Right ventricle myocardium superior (tissue), 1 donor: ENCODE data around the gene YOD1. TPM values are rescaled to one million over a fixed set of nuclear protein-coding genes. Genes with fewer than 3 reads are reported as not detected.
A peak's percentile ranks its signal among the peaks of the same experiment; 100 is the strongest.

Experiments used
- ATAC-seq: fragments of 200-7000 bp; cut with Tn5 transposase; one replicate; pipeline ENCODE4 v1.9.1; 2020; ENCODE audit warnings: mild to moderate bottlenecking; ENCODE audit not compliant: poor library complexity
- DNase-seq: peaks from one replicate; pipeline ENCODE4 v3.0.0-alpha.2; 2020
- intact Hi-C: fragments of 100-400 bp; cut with DNase I; formaldehyde crosslinking; loops from one replicate; pipeline ENCODE4 v1.11.2; 2022
- total RNA-seq: library from RNA; stranded (reverse); fragmentation: NEBNext Ultra II Directional; extraction: Animal tissue kit (Norgen Biotek cat#: 25700); gene quantifications from one replicate; pipeline ENCODE4 v1.2.1, GENCODE V29; 2021
- donor health status: DM: no; HTN: yes; CAD: no; lungs with severe emphysema.

YOD1 gene
- total RNA-seq, 1 donor from 2014 or later = 4.0 TPM

DNA sequence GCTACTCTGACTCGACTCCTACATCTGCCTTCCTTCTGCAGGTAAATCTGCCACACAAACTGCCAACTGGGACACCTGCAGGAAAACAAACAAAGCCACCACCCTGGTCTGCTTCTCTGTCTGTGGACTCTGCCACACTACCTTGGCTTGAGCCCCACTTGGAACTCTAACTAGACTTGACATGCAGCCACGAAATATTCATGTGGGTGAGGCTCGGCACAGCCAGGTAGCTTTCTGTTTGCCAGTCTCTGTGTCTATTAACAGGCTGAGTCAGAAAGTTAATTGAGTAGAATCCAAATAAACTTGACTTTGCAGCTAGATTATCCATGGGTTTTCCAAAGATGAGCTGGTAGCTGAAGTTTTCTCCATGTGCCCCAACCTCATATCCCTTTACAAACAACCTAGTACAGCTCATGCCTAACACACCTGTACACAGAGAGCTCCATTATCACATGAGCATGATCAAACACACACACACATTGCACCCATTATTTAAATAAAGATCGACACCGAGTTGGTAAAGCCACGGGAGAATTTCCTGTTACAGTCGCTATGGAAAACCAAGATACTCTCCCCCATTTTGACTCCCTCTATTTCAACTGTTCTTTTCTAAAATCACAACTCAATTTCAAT is 19.3 kb downstream of the YOD1 start:
- DNase-seq (no peak), ATAC-seq (peak; percentile 71)
- intact Hi-C loops = no loop called here

DNA sequence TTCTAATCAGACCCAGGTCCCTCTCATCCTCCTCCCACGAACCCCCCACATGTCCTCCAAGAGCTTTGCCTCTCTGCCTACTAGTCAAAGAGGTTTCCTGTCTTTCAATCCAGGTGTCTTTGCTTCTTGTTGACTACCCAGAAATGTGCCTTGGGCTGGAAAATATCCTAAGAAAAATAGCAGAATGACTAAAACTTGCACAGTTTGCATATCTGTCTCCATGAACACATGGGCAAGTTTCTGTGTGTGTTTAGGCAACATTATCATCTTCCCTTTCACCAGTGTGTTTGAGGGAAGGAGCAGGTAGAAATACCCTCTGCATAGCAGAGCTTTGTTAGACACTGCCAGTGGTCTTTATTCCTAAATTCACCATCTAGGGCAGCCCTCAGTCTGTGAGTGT is 20.0 kb downstream of the YOD1 start:
- intact Hi-C loops = no loop called here
- ATAC-seq (no peak), DNase-seq (no peak)

DNA sequence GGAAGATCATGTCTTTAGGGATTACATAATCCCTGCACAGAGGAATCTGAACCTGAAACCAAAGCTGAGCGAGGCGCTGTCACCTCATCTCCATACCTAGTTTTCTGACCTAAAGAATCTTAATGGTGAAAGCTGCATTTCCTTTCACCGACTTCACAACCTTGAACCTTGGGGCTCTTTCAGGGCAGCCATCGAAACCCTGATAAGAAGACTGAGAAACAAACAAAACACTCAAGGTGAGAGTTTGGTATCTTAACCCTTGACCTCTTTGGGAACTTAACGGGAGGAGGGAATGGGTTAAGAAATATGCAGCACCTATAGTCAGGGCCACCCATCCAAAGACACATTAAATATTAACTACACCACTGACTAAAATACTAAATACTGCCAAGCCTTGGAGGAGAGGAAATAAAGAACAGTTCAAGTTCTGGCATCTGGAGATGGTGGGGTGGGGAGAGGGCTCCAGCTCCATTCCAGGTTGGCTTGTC is 20.4 kb downstream of the YOD1 start:
- no peak for ATAC-seq
- intact Hi-C loops = no loop called here
- DNase-seq = no peak

DNA sequence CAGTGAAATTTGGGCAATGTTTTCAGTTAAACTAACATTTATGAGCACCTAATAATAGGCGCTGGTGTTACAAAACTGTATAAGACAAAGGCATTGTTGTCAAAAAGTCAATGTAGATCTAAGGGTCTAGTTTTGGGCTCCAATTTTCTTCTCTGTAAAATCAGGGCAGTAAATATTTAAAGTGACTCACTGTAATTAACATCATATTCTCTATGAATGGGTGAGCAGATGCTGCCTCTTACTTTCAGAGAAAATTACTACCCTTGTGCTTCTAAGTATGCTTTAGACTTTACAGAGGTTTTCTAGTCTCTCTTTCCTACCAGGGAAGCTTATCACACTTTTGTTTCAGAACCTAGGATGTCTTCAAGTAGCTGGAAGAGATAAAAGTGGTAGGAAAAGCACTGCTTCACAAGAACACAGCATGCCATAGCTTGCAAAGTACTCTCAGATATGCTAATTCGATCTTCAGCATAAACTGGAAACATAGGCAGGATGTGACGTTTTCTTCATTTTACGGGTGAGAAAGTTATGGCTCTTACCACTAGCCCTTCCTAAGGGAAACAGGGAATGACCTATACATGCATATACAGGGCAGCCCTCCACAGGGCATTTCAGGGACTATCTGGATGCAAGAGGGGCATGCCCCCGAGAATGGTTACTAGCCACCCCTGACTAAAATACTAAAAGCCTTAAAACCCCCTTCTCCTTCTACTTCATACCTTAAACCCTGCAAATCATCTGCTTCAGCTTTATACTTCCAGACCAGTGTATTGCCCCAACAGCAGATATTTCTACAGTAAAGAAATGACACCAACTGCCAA is 21.1 kb downstream of the YOD1 start:
- ATAC-seq (no peak), DNase-seq (no peak)
- intact Hi-C loops = no loop called here

DNA sequence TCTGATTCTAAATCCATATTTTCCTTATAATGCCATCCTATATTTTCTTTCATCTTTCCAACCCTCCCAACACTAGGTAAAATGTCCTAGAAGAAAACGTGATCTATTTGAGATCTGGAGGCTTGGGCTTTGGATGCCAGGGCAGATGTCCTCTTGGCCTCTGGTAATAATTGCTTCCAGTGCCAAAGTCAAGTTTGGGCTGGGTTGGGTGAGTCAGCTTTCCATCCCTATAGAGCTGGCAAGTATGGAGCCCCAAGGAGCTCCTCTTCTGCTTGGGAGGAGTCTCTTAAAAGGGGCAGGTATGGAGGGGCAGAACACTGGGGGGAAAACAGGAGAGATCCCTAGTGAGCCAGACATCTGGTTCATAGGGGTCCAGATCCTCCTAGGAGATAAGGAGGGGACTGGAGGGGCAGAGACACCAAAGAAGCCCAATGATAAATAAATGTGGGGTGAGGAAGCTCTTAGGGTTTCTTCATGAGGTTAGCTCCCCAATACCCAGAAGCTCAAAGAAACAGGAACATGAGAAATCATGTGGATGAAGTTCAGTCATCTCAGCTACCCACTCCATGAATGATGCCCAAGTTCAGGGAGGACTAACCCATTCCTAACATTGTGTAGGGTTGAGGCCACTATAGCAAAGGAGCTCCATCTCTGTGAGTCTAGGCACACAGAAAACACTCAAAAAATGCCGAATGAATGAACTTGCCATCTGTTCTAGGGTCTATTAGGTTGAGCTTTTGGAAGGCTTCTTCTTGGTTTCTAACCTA is 21.9 kb downstream of the YOD1 start:
- intact Hi-C loops = no loop called here
- no peak for ATAC-seq

DNA sequence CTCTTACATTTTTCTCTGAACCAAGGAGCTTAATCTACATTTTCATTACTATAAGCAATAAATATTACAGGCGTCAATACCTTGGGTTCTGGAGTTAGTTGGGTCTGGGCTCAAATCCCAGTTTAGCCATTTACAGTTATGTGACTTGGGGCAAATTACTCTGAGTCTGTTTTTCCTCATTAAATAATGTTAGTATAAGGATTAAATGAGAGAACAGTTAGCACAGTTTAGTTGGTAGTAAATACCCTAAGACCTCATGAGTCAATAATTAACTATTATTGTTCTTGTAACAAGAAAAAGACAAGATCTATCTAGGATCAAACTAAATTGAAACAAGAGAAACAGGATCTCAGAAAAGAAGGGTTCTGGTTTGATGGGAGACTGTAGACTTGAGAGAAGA is 23.1 kb downstream of the YOD1 start:
- intact Hi-C loops = no loop called here
- DNase-seq = no peak
- no peak for ATAC-seq

More for the DNA sequence above, 21.9 kb downstream of the YOD1 start:
- no peak for DNase-seq

DNA sequence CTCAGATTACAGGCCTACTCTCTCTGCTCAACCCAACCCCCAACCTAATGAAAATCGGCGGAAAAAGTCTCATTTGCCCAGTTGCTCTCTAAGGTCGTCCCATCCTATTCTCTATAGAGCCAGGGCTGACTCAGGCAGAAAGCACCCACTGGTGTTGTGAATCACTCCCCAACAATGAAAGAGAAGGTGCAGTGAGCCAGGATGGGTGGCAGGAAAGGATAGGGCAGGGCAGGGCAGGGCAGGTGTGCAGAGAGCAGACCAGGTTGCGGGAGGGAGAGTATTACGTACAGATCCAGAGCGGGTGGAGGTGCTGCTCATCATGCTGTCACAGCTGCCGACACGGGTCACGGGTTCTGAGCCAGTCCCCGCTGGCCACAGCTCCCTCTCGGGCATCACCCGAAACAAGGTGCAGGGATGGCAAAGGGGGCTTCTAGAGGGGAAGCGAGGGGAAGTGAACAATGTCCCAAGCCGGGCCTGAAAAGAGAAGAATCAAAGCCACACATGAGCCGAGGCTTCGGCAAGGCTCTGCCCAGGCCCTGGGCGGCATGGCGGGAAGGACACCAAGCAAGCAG is 23.7 kb downstream of the YOD1 start:
- no peak for ATAC-seq
- intact Hi-C loops = no loop called here
- DNase-seq = no peak

DNA sequence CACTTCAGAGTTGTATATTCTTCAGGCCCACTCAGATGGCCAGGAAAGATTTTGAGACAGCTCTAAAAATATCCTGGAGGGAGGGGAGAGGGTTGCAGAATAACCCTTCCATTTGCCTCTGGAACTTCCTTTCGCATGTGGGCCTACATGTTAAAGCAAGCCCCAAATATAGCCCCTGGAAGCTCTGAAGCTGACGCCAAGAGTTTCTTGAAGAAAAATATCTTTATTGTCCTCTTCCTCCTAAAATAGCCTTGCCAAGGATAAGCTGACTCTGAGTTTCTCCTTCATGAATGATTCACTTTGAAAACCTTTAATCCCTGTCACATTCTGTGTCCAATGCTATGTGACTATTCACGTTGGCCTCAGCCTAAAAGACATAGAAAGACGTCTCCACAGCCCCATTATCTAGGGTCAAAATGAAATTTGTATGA is 24.9 kb downstream of the YOD1 start:
- intact Hi-C loops = no loop called here
- no peak for ATAC-seq
- no peak for DNase-seq

DNA sequence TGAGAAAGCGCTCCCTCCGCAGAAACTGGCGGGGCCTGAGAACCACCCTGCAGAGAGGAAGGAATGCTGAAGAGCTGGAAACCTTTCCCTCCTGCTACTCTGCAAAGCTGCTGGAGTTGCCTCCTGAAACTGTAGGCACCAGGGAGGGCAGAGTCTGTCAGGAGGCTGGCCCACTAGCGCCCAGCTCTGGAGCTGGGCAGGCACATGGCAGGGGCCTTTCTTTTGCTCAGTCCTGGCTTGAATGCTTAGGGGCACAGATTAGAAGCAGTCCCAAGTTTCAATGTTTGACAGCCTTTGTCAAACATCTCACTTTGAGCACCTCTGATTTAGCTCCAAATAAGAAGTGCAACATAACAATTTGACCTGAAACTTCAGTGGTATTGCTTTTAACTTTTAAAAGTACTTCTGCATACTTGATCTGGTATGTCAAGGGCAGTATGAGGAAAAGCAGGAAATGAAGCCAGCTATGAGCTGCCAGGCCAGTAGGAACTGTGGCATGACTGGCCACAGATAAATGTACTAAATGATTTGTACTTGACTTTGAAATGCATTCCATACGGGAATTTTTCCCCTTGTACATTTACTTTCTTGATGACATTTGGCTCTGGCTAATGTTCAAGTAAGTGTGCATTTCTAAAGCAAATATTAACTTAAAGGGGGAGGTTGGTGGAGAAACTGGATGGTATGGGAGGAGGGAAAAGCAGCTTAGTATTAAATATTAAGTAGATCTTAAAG is 25.7 kb downstream of the YOD1 start:
- ATAC-seq (peak; percentile 77), DNase-seq (no peak)
- intact Hi-C loops = no loop called here

DNA sequence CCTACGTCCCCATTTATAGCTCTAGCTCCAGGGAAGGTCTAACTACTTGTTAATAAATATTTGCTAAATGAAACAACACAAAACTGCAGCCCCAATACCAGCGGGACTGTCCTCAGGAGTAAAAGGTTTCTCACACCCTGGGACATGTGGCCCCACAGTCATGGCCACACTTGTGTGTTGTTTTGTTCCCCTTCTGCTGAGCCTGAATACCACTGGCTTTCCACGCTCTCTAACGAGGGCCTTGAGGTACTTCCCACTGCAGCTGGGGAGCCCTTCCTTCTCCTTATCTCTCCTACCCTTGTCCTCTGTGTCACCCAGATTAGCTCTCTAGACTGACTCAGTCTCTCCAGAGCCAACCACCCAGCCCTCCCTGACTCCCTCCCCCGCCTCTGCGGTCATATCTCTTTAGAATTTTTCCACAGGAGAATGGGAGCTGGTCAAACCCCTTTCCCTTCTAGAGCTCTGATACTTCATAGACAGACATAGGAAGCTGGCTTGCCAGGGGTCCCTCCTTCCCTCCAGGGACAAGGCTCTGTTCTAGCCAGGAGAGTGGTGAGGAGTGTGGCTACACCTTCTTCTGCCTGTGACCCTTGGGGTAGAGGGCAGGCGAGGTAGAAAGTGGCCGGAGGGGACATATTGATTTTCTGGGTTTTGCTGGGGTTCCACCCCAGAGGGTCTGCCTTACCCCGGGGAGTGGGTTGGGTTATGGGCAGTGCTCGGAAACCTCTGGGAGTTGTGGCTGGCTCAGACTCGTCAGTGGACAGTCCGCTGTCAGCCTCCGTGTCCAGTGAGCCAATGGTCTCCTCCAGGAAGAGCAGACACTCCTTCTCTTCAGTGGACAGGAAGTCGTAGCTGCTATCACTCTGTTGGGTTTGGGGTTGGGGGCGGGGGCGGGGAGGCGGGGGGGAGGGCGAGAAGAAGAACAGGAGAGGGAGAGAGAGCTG is 26.5 kb downstream of the YOD1 start:
- ATAC-seq (peak; percentile 23), DNase-seq (no peak)
- intact Hi-C loops = no loop called here

DNA sequence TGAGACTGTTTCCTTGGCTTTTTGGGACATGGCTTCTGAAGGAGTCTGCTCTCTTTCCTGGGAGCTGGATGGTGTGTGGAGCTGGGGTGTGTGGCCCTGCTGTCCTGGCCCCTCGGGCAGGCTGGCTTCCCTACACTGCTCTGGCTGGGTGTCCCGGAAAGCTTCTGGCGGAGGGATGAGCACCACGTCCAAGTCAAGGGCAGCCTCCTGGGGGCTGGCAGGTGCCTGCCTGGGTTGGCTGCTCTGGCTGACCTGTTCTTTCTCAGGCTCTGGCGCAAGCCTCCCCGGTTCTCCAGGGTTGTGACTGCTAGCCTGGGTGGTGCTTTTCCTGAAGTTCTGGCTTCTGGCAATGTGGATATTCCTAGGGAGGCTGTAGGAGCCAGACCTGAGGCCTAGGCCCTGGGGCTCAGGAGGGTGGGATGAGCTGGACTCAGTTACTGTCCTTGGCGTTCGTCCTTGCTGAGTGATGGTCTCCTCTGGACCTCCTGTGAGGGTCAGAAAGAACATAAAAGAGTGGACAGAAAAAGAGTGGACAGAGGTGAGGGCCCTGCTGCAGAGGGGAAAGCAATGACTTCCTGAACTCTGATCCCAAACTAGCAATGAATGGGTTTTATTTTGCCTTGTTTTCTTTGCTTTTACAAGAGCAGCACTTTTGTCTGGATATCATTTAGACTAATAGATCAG is 27.9 kb downstream of the YOD1 start:
- DNase-seq (peak; percentile 63), ATAC-seq (peak; percentile 35)
- intact Hi-C loops = no loop called here

DNA sequence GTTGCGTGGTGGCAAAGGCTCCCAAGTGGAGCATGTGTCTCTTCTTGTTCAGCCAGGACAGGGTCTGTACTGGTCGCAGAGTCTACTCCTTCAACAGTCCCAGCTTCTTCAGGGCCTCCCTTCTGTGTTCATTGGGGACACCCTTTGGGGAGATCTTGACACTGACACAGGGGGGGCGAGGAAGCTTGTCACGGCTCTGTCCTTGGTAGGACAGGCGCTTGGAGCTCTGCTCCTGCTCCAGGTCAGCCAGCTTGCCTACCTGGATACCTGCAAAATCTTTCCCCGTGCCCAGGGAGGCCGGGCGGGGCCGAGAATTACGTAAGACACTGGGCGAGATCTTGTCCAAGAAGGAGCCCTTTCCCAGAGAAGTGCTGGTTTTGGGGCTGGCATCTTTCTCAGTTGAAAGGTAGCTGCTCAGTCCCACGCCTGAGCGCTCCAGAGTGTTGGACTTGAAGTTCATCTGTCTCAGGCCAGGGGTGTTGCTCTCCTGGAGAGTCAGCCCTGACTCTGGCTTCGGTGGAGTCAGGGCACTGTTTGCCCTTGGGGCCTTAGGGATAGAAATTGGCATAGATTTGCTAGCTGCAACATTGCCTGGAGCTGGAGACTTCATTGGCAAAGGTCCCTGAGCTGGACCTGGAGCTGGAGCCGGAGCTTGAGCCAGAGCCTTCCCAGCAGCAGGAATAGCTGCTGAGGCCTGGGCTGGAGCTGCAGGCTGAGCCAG is 29.0 kb downstream of the YOD1 start:
- intact Hi-C loops = no loop called here
- DNase-seq (no peak), ATAC-seq (no peak)

DNA sequence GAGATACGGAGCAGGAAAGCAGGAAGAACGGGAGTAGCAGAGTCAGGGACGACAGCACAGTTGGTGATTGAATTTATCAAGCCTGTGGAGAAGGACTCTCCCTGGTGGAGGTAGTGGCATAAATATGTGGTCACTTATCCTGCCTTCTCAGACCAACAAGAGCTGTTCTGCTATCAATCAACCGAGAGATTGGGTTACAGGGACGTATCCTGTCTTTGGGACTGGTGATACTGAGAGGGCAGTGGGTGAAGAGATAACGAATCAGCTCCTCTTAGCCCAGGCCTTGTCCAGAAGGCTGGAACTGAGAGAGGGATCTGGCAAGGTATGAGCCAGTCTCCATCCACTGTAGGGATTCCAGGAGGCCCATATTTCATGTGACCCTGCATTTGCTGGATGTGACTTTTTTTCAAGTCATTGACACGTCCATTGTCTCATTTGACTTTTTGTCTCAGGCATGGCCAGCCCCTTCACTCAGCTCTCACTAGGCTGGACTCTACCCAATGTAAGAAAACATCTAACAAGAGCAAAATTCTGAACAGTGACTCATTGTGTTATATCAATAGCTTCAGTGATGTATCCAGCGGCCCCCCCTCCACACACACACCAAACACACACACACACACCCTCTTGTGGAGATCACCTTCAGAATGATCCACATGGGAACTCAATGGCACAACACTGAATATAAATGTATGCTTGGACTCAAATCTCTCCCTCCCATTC is 29.7 kb downstream of the YOD1 start:
- DNase-seq = no peak
- ATAC-seq = no peak
- intact Hi-C loops = no loop called here

DNA sequence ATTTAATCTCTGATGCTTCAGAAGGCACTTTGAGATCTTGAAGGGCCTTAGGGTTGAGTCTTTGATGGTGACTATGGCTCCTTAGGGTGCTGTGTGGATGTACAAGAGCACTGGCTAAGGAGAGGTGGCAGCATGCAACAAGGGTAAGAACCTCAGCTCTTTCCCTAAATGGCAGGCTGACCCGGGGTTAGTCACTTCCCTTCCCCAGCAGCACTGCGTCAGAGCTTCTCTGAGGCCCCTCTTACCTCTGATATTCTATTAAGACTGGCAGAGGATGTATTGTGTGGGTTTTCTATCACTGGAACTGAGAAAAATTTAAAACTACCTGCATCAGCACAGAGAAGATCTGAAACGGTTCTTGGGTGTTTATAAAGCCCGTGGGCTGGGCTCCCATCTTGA is 30.3 kb downstream of the YOD1 start:
- intact Hi-C loops = no loop called here
- ATAC-seq (no peak), DNase-seq (no peak)

DNA sequence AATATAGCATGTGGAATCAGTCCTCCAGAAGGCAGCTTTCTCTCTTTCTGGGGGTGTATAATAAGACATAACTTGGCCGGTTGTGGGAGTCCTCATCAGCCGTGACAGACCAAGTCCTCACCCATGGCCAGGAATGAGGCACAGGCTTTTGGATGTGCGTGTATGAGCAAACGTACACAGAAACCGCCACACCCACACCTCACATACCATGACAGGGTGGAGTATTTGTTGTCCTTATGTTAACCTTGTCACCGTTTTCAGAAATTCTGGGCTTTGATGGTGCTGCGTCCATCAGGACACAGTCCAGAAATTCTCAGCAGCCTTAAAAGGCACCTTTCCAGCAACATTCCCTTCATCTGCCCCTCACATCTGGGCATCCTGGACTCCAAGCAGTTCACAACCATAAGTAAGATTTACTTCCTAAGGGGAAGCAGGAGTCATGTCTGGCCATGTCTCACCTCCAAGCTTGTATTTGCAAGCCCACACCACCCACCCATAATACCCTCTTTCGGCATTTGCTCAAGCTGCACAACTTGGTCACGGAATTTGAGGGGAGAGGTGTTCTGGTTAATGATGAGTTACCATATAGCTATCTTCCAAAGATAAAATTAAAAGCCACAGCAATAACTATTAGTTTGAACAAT is 30.8 kb downstream of the YOD1 start:
- ATAC-seq = no peak
- DNase-seq = no peak
- intact Hi-C loops = no loop called here
